ENCODE measurements around the gene SLC38A8.

DNA sequence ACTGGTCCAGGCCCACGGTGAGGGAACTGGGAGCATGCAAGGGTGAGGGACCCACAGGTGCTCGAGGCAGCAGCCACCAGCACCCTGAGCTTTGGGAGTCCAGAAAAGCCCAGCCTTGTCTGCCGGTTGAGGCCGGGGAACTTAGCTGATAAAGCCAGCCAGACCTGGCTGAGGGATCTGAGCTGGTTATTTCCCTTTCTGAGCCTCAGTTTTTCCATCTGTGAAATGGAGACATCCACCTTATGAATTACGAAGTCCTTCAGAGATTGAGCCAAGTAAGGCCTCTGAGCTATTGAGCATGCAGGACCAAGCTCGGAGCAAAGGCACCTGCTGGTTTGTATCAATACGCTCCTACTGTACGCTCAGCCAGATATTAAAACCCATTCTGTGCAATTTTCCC lies 60.8 kb downstream of the SLC38A8 start:
- TF ChIP-seq SUZ12 (IDR thresholded peaks at IDR 0.05), result no peak
- TF ChIP-seq FOXM1 (IDR thresholded peaks at IDR 0.05; ENCODE audit: borderline replicate concordance), result no peak
